Trophoblast cell (in vitro differentiated cells and primary cell): Measurements from ENCODE around the gene CAMK1D.

ENCODE experiments used
- DNase-seq, 2 donors: peaks; one replicate each; pipeline ENCODE4 v3.0.0-alpha.2; 2016
- H2AFZ ChIP-seq: 2 replicates; pipeline ENCODE4 v1.6.1; 2013; ENCODE audit warnings: low read length, moderate library complexity, mild to moderate bottlenecking; ENCODE audit not compliant: insufficient read depth, poor library complexity
- H2AK5ac ChIP-seq: 2 replicates; pipeline ENCODE4 v1.6.1; 2013; ENCODE audit warnings: mild to moderate bottlenecking, low read length
- H2BK120ac ChIP-seq: 2 replicates; pipeline ENCODE4 v1.6.1; 2013; ENCODE audit warnings: low read length, mild to moderate bottlenecking, moderate library complexity; ENCODE audit not compliant: insufficient read depth, poor library complexity
- H2BK12ac ChIP-seq: 2 replicates; pipeline ENCODE4 v1.6.1; 2013; ENCODE audit warnings: mild to moderate bottlenecking, low read length, moderate library complexity
- H2BK5ac ChIP-seq: 2 replicates; pipeline ENCODE4 v1.6.1; 2013; ENCODE audit warnings: low read length, low read depth, moderate library complexity, mild to moderate bottlenecking; ENCODE audit not compliant: poor library complexity
- H3K14ac ChIP-seq: 2 replicates; pipeline ENCODE4 v1.6.1; 2013; ENCODE audit warnings: mild to moderate bottlenecking, low read length
- H3K18ac ChIP-seq: 2 replicates; pipeline ENCODE4 v1.6.1; 2013; ENCODE audit warnings: mild to moderate bottlenecking, low read length
- H3K23ac ChIP-seq: 2 replicates; pipeline ENCODE4 v1.6.1; 2013; ENCODE audit warnings: low read length
- H3K27ac ChIP-seq: 2 replicates; pipeline ENCODE4 v1.5.1; 2013; ENCODE audit warnings: low read depth, mild to moderate bottlenecking, inconsistent platforms, low read length, moderate library complexity
- H3K27me3 ChIP-seq: 2 replicates; pipeline ENCODE4 v1.6.1; 2013; ENCODE audit warnings: inconsistent platforms, mild to moderate bottlenecking, low read length, moderate library complexity; ENCODE audit not compliant: insufficient read depth
- H3K36me3 ChIP-seq, 2 experiments: 1 replicate in 1 of 2; 2 replicates in 1 of 2; pipeline ENCODE4 v1.6.1; 2013; ENCODE audit warnings: low read length in 2 of 2, mild to moderate bottlenecking in 2 of 2, moderate library complexity in 1 of 2; ENCODE audit not compliant: insufficient read depth in 2 of 2, control insufficient read depth in 1 of 2
- H3K4ac ChIP-seq: 2 replicates; pipeline ENCODE4 v1.6.1; 2013; ENCODE audit warnings: low read depth, mild to moderate bottlenecking, low read length, moderate library complexity
- H3K4me1 ChIP-seq, 2 experiments: 1 replicate in 1 of 2; 2 replicates in 1 of 2; pipeline ENCODE4 v1.6.1; 2013; ENCODE audit warnings: low read length in 2 of 2, mild to moderate bottlenecking in 2 of 2, moderate library complexity in 1 of 2; ENCODE audit not compliant: insufficient read depth in 2 of 2, control insufficient read depth in 1 of 2
- H3K4me2 ChIP-seq: 2 replicates; pipeline ENCODE4 v1.6.1; 2013; ENCODE audit warnings: inconsistent platforms, mild to moderate bottlenecking, low read length, moderate library complexity
- H3K4me3 ChIP-seq: 2 replicates; pipeline ENCODE4 v1.5.1; 2013; ENCODE audit warnings: mild to moderate bottlenecking, low read depth, low read length, inconsistent platforms
- H3K79me1 ChIP-seq: one replicate; pipeline ENCODE4 v1.6.1; 2013; ENCODE audit warnings: low read length
- H3K79me2 ChIP-seq: 2 replicates; pipeline ENCODE4 v1.6.1; 2013; ENCODE audit warnings: low read length, mild to moderate bottlenecking; ENCODE audit not compliant: control insufficient read depth, insufficient read depth, poor library complexity
- H3K9ac ChIP-seq: 2 replicates; pipeline ENCODE4 v1.6.1; 2013; ENCODE audit warnings: mild to moderate bottlenecking, low read length
- H3K9me3 ChIP-seq: 2 replicates; pipeline ENCODE4 v1.6.1; 2013; ENCODE audit warnings: low read depth, mild to moderate bottlenecking, control low read depth, inconsistent platforms, low read length; ENCODE audit not compliant: insufficient read depth
- H4K12ac ChIP-seq: 2 replicates; pipeline ENCODE4 v1.6.1; 2013; ENCODE audit warnings: low read depth, mild to moderate bottlenecking, low read length, moderate library complexity
- H4K8ac ChIP-seq: 2 replicates; pipeline ENCODE4 v1.6.1; 2013; ENCODE audit warnings: low read depth, mild to moderate bottlenecking, low read length, moderate library complexity
- H4K91ac ChIP-seq: one replicate; pipeline ENCODE4 v1.6.1; 2013; ENCODE audit warnings: low read depth, mild to moderate bottlenecking, low read length, moderate library complexity
- WGBS: extraction: QIAGEN DNeasy Blood & Tissue Kit; methylation state at CpG from one replicate; pipeline ENCODE4 v1.1.7; 2013; ENCODE audit warnings: missing lambda C conversion rate; ENCODE audit not compliant: insufficient read length, insufficient coverage; ENCODE audit errors: extremely low coverage; 5-methylcytosine and 5-hydroxymethylcytosine counted together

Gene CAMK1D

GRCh38 chr10:12405342-12406320 is 56.3 kb downstream of the CAMK1D start:
- WGBS, result no CpG with 5 or more reads among the region's 24 CpGs
- H3K4me3 ChIP-seq, result no peak overlapping the region
- H4K12ac ChIP-seq, result no peak overlapping the region
- no peak overlapping the region for H3K18ac ChIP-seq
- H3K27me3 ChIP-seq, result no peaks in the 10 kb centered on the region
- H3K9ac ChIP-seq, result no peak overlapping the region
- DNase-seq, result no peak
- H3K9me3 ChIP-seq, result no peaks in the 10 kb centered on the region
- no peaks in the 10 kb centered on the region for H3K4me1 ChIP-seq
- H3K79me2 ChIP-seq, result no peaks in the 10 kb centered on the region
- H3K4me2 ChIP-seq, result no peak overlapping the region
- H3K27ac ChIP-seq, result no peak overlapping the region
- H3K4ac ChIP-seq, result no peak overlapping the region
- no peak overlapping the region for H2BK5ac ChIP-seq
- no peak overlapping the region for H4K8ac ChIP-seq
- H2AFZ ChIP-seq, result no peak overlapping the region
- H3K14ac ChIP-seq, result no peak overlapping the region
- no peak overlapping the region for H2BK120ac ChIP-seq
- H2AK5ac ChIP-seq, result no peak overlapping the region
- no peaks in the 10 kb centered on the region for H3K36me3 ChIP-seq
- no peak overlapping the region for H3K23ac ChIP-seq
- H2BK12ac ChIP-seq, result no peak overlapping the region
- H4K91ac ChIP-seq, result no peak overlapping the region
- H3K79me1 ChIP-seq, result no peaks in the 10 kb centered on the region

- no CpG with 5 or more reads among the region's 9 CpGs for WGBS
- H3K9ac ChIP-seq, result no peak overlapping the region
- no peak overlapping the region for H2AK5ac ChIP-seq
- no peak overlapping the region for H4K8ac ChIP-seq
- H3K27ac ChIP-seq, result no peak overlapping the region
- no peak overlapping the region for H3K4me3 ChIP-seq
- H3K4ac ChIP-seq, result no peak overlapping the region
- H3K4me2 ChIP-seq, result no peak overlapping the region
- no peaks in the 10 kb centered on the region for H3K27me3 ChIP-seq
- no peaks in the 10 kb centered on the region for H3K4me1 ChIP-seq
- no peak overlapping the region for H2AFZ ChIP-seq
- no peak overlapping the region for H2BK5ac ChIP-seq
- H2BK120ac ChIP-seq, result no peak overlapping the region
- no peaks in the 10 kb centered on the region for H3K9me3 ChIP-seq
- H3K79me2 ChIP-seq, result no peaks in the 10 kb centered on the region
- H4K91ac ChIP-seq, result no peak overlapping the region
- no peak overlapping the region for H3K18ac ChIP-seq
- no peak overlapping the region for H2BK12ac ChIP-seq
- no peak overlapping the region for H3K14ac ChIP-seq
- no peak for DNase-seq
- no peak overlapping the region for H3K23ac ChIP-seq
- no peak overlapping the region for H4K12ac ChIP-seq
- H3K36me3 ChIP-seq, result no peaks in the 10 kb centered on the region
- H3K79me1 ChIP-seq, result no peaks in the 10 kb centered on the region
Observed at GRCh38 chr10:12406764-12407400, 57.5 kb downstream of the CAMK1D start.

DNA sequence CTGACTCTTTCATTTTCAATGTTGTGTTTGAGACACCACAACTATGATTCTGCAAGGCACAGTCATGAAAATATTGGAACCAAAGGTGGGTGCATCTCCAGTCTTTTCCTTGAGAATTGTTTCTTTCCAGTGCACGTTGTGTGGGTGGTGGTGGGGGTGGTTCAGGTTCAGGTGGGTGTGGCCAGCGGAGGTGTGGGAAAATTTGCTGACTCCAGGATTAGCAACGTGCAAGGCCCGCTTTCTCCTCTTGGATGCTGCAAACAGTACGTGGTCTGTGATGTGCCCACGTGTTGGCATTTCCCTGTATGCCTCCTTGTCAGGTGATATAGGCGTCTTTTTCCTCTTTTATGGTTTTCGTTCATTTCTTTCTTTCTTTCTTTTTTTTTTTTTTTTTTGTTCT is 59.1 kb downstream of the CAMK1D start:
- Histone ChIP-seq H3K79me2 (no peaks in the 10 kb centered on the region), H4K12ac (no peak overlapping the region), H2AFZ (no peak overlapping the region), H3K4me3 (no peak overlapping the region), H3K4me1 (no peaks in the 10 kb centered on the region), H3K14ac (no peak overlapping the region), H2BK120ac (no peak overlapping the region), H3K27ac (no peak overlapping the region), H4K8ac (no peak overlapping the region), H3K23ac (no peak overlapping the region), H2BK5ac (no peak overlapping the region), H2AK5ac (no peak overlapping the region), H3K4ac (no peak overlapping the region), H4K91ac (no peak overlapping the region), H3K9me3 (no peaks in the 10 kb centered on the region), H3K4me2 (no peak overlapping the region), H3K36me3 (no peaks in the 10 kb centered on the region), H3K9ac (no peak overlapping the region), H2BK12ac (no peak overlapping the region), H3K18ac (no peak overlapping the region), H3K27me3 (no peaks in the 10 kb centered on the region), H3K79me1 (no peaks in the 10 kb centered on the region)
- no CpG with 5 or more reads among the region's 8 CpGs for WGBS
- DNase-seq, result no peak

DNA sequence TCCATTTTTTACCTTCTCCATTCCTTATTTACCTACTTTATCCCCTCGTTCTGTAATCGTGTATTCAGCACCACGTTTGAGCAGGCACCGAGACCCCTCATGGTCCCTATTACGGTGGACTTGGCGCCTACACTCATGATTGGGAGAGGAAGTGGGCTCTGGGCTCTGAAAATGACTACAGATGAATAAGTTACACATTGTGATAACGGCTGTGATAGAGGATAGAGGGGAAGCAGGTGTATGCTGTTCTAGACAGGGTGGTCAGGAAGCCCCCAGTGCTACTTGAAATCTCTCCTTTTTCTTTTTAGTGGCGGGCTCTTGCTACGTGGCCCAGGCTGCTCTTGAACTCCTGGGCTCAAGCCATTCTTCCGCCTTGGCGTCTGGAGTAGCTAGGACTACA is 59.8 kb downstream of the CAMK1D start:
- Histone ChIP-seq H4K12ac (no peak overlapping the region), H2BK120ac (no peak overlapping the region), H3K4ac (no peak overlapping the region), H3K14ac (no peak overlapping the region), H3K79me1 (no peaks in the 10 kb centered on the region), H4K91ac (no peak overlapping the region), H3K18ac (no peak overlapping the region), H3K27me3 (no peaks in the 10 kb centered on the region), H4K8ac (no peak overlapping the region), H3K36me3 (no peaks in the 10 kb centered on the region), H3K9me3 (no peaks in the 10 kb centered on the region), H3K23ac (no peak overlapping the region), H2BK12ac (no peak overlapping the region), H2AFZ (no peak overlapping the region), H3K4me3 (no peak overlapping the region), H2BK5ac (no peak overlapping the region), H3K27ac (no peak overlapping the region), H3K4me2 (no peak overlapping the region), H3K4me1 (no peaks in the 10 kb centered on the region), H3K79me2 (no peaks in the 10 kb centered on the region), H2AK5ac (no peak overlapping the region), H3K9ac (no peak overlapping the region)
- 100% methylated on average over 2 of the region's 11 CpGs for WGBS
- DNase-seq, result no peak
